A549 (cell line): ENCODE results near the gene INTS3.

ENCODE experiments used
- CBX8 ChIP-seq: fragments of 200-600 bp; sonication (generic); IDR thresholded peaks from 2 replicates; pipeline ENCODE4 v1.6.1; 2016
- FOSL2 ChIP-seq, 2 experiments: fragments of 450-650 bp in 1 of 2; fragments of >200 bp in 1 of 2; sonication (Bioruptor Twin) in 1 of 2; formaldehyde crosslinking; IDR thresholded peaks; 2 replicates each; pipeline versions ENCODE4 v1.5.0 to v1.6.1; 2016 to 2020; ENCODE audit warnings: mild to moderate bottlenecking in 1 of 2, moderate library complexity in 1 of 2
- JUNB ChIP-seq: fragments of >200 bp; sonication (Bioruptor Twin); formaldehyde crosslinking; IDR thresholded peaks from 2 replicates; pipeline ENCODE4 v1.6.1; 2016
- TF ChIP-seq, protein P1 (sequence below): fragments of >200 bp; sonication (Bioruptor Twin); formaldehyde crosslinking; IDR thresholded peaks from 3 replicates; pipeline ENCODE4 v1.5.1; 2016
- TF ChIP-seq, protein P2 (sequence below): fragments of 450-650 bp; IDR thresholded peaks from 2 replicates; pipeline ENCODE4 v1.6.1; 2014; ENCODE audit warnings: antibody characterized with exemption

DNA sequence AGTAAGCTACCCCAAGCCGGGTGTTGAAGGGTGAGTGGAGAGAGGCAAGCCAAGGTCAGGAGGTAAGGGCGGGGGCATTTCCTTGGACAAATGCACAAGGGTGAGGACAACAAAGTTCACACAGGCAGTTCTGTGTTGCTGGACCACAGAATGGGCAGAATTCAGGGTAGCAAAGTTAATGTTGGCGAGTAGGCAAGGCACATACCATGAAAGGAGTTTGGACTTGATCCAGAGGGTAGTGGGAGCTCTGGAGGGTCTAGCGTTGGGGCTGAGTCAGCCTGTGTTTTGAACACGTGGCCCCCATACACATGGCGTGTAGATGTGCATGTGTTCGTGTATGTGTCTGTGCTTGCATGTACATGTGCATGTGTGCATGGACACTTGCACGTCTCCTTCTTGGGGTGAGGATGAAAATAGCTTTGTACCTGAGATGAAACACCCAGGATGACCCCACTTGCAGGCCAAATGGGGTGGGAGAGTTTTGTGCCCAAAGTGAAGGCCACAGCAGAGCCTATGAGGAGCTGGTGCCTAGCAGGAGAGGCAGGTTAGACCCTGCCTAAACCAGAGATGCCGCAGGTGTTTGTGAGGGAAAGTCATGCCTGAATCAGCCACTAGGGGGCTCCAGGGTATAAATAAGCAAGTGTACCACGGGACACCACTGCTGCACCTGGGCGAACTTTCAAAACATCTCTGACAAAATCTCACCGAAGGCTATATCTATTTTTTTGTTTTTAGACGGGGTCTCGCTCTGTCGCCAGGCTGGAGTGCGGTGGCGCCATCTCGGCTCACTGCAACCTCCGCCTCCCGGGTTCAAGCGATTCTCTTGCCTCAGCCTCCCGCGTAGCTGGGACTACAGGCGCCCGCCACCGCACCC lies 69.2 kb downstream of the INTS3 start:
- TF ChIP-seq, protein P1, sequence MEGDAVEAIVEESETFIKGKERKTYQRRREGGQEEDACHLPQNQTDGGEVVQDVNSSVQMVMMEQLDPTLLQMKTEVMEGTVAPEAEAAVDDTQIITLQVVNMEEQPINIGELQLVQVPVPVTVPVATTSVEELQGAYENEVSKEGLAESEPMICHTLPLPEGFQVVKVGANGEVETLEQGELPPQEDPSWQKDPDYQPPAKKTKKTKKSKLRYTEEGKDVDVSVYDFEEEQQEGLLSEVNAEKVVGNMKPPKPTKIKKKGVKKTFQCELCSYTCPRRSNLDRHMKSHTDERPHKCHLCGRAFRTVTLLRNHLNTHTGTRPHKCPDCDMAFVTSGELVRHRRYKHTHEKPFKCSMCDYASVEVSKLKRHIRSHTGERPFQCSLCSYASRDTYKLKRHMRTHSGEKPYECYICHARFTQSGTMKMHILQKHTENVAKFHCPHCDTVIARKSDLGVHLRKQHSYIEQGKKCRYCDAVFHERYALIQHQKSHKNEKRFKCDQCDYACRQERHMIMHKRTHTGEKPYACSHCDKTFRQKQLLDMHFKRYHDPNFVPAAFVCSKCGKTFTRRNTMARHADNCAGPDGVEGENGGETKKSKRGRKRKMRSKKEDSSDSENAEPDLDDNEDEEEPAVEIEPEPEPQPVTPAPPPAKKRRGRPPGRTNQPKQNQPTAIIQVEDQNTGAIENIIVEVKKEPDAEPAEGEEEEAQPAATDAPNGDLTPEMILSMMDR = peak; percentile 75
- TF ChIP-seq JUNB (no peak), FOSL2 (IDR thresholded peaks at IDR 0.05) (no peak), FOSL2 (CRISPR knock-in tag; IDR thresholded peaks at IDR 0.05) (no peak), CBX8 (no peak)
- TF ChIP-seq, protein P2, sequence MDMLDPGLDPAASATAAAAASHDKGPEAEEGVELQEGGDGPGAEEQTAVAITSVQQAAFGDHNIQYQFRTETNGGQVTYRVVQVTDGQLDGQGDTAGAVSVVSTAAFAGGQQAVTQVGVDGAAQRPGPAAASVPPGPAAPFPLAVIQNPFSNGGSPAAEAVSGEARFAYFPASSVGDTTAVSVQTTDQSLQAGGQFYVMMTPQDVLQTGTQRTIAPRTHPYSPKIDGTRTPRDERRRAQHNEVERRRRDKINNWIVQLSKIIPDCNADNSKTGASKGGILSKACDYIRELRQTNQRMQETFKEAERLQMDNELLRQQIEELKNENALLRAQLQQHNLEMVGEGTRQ = no peak
